H9 (cell line): ENCODE data around the gene FBXL16. TPM values are rescaled to one million over a fixed set of nuclear protein-coding genes. Genes with fewer than 3 reads are reported as not detected.

Experiments
- DNase-seq: peaks from one replicate; pipeline ENCODE4 v3.0.0-alpha.2; 2017
- H2AFZ ChIP-seq: one replicate; pipeline ENCODE4 v1.6.1; 2013; ENCODE audit warnings: mild to moderate bottlenecking, low read length, control low read depth, moderate library complexity
- H2AK5ac ChIP-seq: 2 replicates; pipeline ENCODE4 v1.6.1; 2013; ENCODE audit warnings: low read length, control low read depth, mixed read lengths; ENCODE audit not compliant: insufficient read length
- H2BK120ac ChIP-seq: one replicate; pipeline ENCODE4 v1.6.1; 2013; ENCODE audit warnings: low read depth, mild to moderate bottlenecking, low read length, control low read depth, inconsistent platforms; ENCODE audit not compliant: poor library complexity, severe bottlenecking
- H2BK12ac ChIP-seq: 2 replicates; pipeline ENCODE4 v1.6.1; 2013; ENCODE audit warnings: low read length, control low read depth, mixed read lengths, low read depth; ENCODE audit not compliant: insufficient read length
- H2BK15ac ChIP-seq: 2 replicates; pipeline ENCODE4 v1.6.1; 2013; ENCODE audit warnings: low read depth, low read length, control low read depth
- H2BK20ac ChIP-seq: one replicate; pipeline ENCODE4 v1.6.1; 2013; ENCODE audit warnings: low read depth, mild to moderate bottlenecking, low read length, control low read depth, inconsistent platforms; ENCODE audit not compliant: poor library complexity, severe bottlenecking
- H2BK5ac ChIP-seq: 2 replicates; pipeline ENCODE4 v1.6.1; 2013; ENCODE audit warnings: low read length, control low read depth, mixed read lengths; ENCODE audit not compliant: insufficient read length
- H3K14ac ChIP-seq: 2 replicates; pipeline ENCODE4 v1.6.1; 2013; ENCODE audit warnings: low read length, control low read depth; ENCODE audit not compliant: insufficient read depth
- H3K18ac ChIP-seq: 2 replicates; pipeline ENCODE4 v1.6.1; 2013; ENCODE audit warnings: low read depth, mild to moderate bottlenecking, mixed read lengths, low read length, control low read depth; ENCODE audit not compliant: insufficient read length
- H3K23ac ChIP-seq: 2 replicates; pipeline ENCODE4 v1.6.1; 2013; ENCODE audit warnings: low read length, control low read depth, mixed read lengths, low read depth; ENCODE audit not compliant: insufficient read length
- H3K23me2 ChIP-seq: 2 replicates; pipeline ENCODE4 v1.6.1; 2013; ENCODE audit warnings: low read depth, mild to moderate bottlenecking, mixed read lengths, low read length, control low read depth; ENCODE audit not compliant: insufficient read length, poor library complexity, severe bottlenecking
- H3K27ac ChIP-seq: 2 replicates; pipeline ENCODE4 v1.5.1; 2013; ENCODE audit warnings: low read length, control low read depth, mixed read lengths, low read depth; ENCODE audit not compliant: insufficient read length
- H3K27me3 ChIP-seq: 2 replicates; pipeline ENCODE4 v1.6.1; 2013; ENCODE audit warnings: low read length, control low read depth, inconsistent platforms; ENCODE audit not compliant: insufficient read depth
- H3K4ac ChIP-seq: 2 replicates; pipeline ENCODE4 v1.6.1; 2013; ENCODE audit warnings: low read depth, mild to moderate bottlenecking, control low read depth, inconsistent platforms, low read length, moderate library complexity
- H3K4me1 ChIP-seq: 2 replicates; pipeline ENCODE4 v1.6.1; 2013; ENCODE audit warnings: low read length, control low read depth, inconsistent platforms; ENCODE audit not compliant: insufficient read depth
- H3K4me2 ChIP-seq: 2 replicates; pipeline ENCODE4 v1.6.1; 2013; ENCODE audit warnings: low read length, control low read depth, mixed read lengths; ENCODE audit not compliant: insufficient read length, insufficient read depth
- H3K56ac ChIP-seq: 2 replicates; pipeline ENCODE4 v1.6.1; 2013; ENCODE audit warnings: low read depth, mild to moderate bottlenecking, mixed read lengths, low read length, control low read depth; ENCODE audit not compliant: insufficient read length
- H3K79me1 ChIP-seq: 2 replicates; pipeline ENCODE4 v1.6.1; 2013; ENCODE audit warnings: low read depth, mild to moderate bottlenecking, moderate library complexity, low read length, control low read depth, inconsistent platforms; ENCODE audit not compliant: insufficient read depth, poor library complexity, severe bottlenecking
- H3K79me2 ChIP-seq: 2 replicates; pipeline ENCODE4 v1.6.1; 2013; ENCODE audit warnings: low read length, control low read depth, inconsistent platforms; ENCODE audit not compliant: insufficient read depth
- H3K9ac ChIP-seq: 2 replicates; pipeline ENCODE4 v1.6.1; 2013; ENCODE audit warnings: low read length, control low read depth, mixed read lengths; ENCODE audit not compliant: insufficient read length; ENCODE audit errors: extremely low read depth
- H3K9me3 ChIP-seq: one replicate; pipeline ENCODE4 v1.6.1; 2013; ENCODE audit warnings: low read depth, low read length, inconsistent platforms; ENCODE audit not compliant: control insufficient read depth
- H3T11ph ChIP-seq: one replicate; pipeline ENCODE4 v1.6.1; 2013; ENCODE audit warnings: mild to moderate bottlenecking, low read length, control low read depth, inconsistent platforms
- H4K20me1 ChIP-seq: one replicate; pipeline ENCODE4 v1.6.1; 2013; ENCODE audit not compliant: control insufficient read depth, insufficient read length, insufficient read depth
- H4K5ac ChIP-seq: 2 replicates; pipeline ENCODE4 v1.6.1; 2013; ENCODE audit warnings: low read depth, mild to moderate bottlenecking, mixed read lengths, low read length, control low read depth; ENCODE audit not compliant: insufficient read length
- H4K8ac ChIP-seq: replicated peaks from 2 replicates; pipeline ENCODE4 v1.6.1; 2013; ENCODE audit warnings: low read length, control low read depth, mixed read lengths, low read depth; ENCODE audit not compliant: insufficient read length
- H4K91ac ChIP-seq: 2 replicates; pipeline ENCODE4 v1.6.1; 2013; ENCODE audit warnings: low read depth, mild to moderate bottlenecking, moderate library complexity, mixed read lengths, low read length, control low read depth; ENCODE audit not compliant: insufficient read length
- H3K27ac Mint-ChIP-seq, 3 experiments: 2 replicates in 2 of 3; 3 replicates in 1 of 3; pipeline ENCODE4 v1.8.0; 2020 to 2021; ENCODE audit warnings: mixed read lengths in 3 of 3, mild to moderate bottlenecking in 1 of 3, moderate library complexity in 1 of 3
- H3K27me3 Mint-ChIP-seq: 2 replicates; pipeline ENCODE4 v1.8.0; 2021; ENCODE audit warnings: low read depth, mild to moderate bottlenecking, moderate library complexity, mixed read lengths
- H3K36me3 Mint-ChIP-seq, 3 experiments: 2 replicates in 2 of 3; 3 replicates in 1 of 3; pipeline ENCODE4 v1.8.0; 2020 to 2021; ENCODE audit warnings: low read depth in 3 of 3, mixed read lengths in 3 of 3; ENCODE audit not compliant: insufficient read depth in 1 of 3
- H3K4me1 Mint-ChIP-seq, 2 experiments: 2 replicates each; pipeline ENCODE4 v1.8.0; 2020; ENCODE audit warnings: mixed read lengths in 2 of 2
- H3K4me3 Mint-ChIP-seq, 2 experiments: 2 replicates in 1 of 2; 3 replicates in 1 of 2; pipeline ENCODE4 v1.8.0; 2020 to 2021; ENCODE audit warnings: mild to moderate bottlenecking in 2 of 2, mixed read lengths in 2 of 2, moderate library complexity in 1 of 2
- H3K9me3 Mint-ChIP-seq, 2 experiments: 2 replicates in 1 of 2; 3 replicates in 1 of 2; pipeline ENCODE4 v1.8.0; 2020; ENCODE audit warnings: mild to moderate bottlenecking in 2 of 2, mixed read lengths in 2 of 2, moderate library complexity in 1 of 2
- WGBS: extraction: QIAGEN DNeasy Blood & Tissue Kit; methylation state at CpG from one replicate; pipeline ENCODE4 v1.1.7; 2013; ENCODE audit warnings: missing lambda C conversion rate, low lambda C conversion rate, mixed read lengths; ENCODE audit not compliant: insufficient read length; ENCODE audit errors: extremely low coverage; 5-methylcytosine and 5-hydroxymethylcytosine counted together
- total RNA-seq: library from RNA; stranded (reverse); gene quantifications from 2 replicates; pipeline ENCODE4 v1.2.1, GENCODE V29; 2021
- TF ChIP-seq, protein P1 (sequence below): fragments of 200-600 bp; sonication (generic); conservative IDR thresholded peaks from 3 replicates; pipeline ENCODE4 v1.8.0; 2021; ENCODE audit warnings: antibody characterized with exemption, mild to moderate bottlenecking

FBXL16 gene
- total RNA-seq, 1 experiment from 2014 or later: 9.6 TPM

DNA sequence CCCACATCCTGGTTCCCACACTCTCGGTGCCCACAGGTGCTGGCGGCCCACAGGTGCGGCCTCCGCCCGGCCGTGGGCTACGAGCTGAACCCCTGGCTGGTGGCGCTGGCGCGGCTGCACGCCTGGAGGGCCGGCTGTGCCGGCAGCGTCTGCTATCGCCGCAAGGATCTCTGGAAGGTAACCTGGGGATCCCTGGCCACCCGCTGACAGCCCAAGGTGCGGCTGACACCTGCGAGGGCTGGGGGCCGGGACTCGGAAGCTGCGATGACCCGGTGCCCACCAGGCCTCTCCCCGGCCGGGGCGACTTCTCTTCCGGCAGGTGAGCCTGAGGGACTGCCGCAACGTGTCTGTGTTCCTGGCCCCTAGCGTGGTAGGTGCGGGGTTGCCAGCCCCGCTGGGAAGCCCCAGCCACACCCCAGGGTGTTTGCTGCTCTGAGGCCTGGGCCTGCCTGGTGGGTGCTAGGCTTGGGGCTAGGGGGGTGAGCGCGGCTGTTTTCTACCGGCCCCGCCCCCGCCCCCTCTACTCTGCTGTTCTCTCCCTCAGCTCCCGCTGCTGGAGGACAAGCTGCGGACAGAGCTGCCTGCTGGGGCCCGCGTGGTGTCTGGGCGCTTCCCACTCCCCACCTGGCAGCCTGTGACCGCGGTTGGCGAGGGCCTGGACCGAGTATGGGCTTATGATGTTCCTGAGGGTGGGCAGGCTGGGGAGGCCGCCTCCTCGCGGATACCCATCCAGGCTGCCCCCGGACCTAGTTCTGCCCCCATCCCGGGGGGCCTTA, 16.4 kb upstream of the FBXL16 start:
- Histone ChIP-seq H4K20me1 (no peaks in the 10 kb centered on the region), H3K4ac (no peak overlapping the region), H3K4me2 (no peak overlapping the region), H2BK15ac (no peak overlapping the region), H4K5ac (no peak overlapping the region), H3K56ac (no peak overlapping the region), H2BK20ac (no peak overlapping the region), H3K14ac (no peak overlapping the region), H2BK120ac (no peak overlapping the region), H3K79me1 (no peaks in the 10 kb centered on the region), H2AFZ (no peak overlapping the region), H2AK5ac (no peak overlapping the region), H3K4me1 (no peaks in the 10 kb centered on the region), H4K8ac (no peak overlapping the region), H3K9ac (no peak overlapping the region), H2BK5ac (no peak overlapping the region), H3K79me2 (no peaks in the 10 kb centered on the region), H3T11ph (no peak overlapping the region), H3K9me3 (no peaks in the 10 kb centered on the region), H3K18ac (no peak overlapping the region), H3K23ac (no peak overlapping the region), H4K91ac (no peak overlapping the region), H3K23me2 (peaks cover 2% of the 10 kb centered on the region), H3K27ac (no peak overlapping the region), H2BK12ac (no peak overlapping the region), H3K27me3 (no peaks in the 10 kb centered on the region)
- H3K27me3 Mint-ChIP-seq: peaks cover 27% of the 10 kb centered on the region
- H3K4me1 Mint-ChIP-seq: peaks cover 8 to 18% of the 10 kb centered on the region in 2 experiments
- H3K4me3 Mint-ChIP-seq: peak overlapping the region in 1 of 2 experiments; percentile 29; a peak in 1 of 5 replicates
- H3K27ac Mint-ChIP-seq: no peak overlapping the region
- peaks cover 0 to 5% (median 3%) of the 10 kb centered on the region in 3 experiments; a peak in 1 of 7 replicates for H3K36me3 Mint-ChIP-seq
- WGBS: no CpG with 5 or more reads among the region's 51 CpGs
- TF ChIP-seq, protein P1, sequence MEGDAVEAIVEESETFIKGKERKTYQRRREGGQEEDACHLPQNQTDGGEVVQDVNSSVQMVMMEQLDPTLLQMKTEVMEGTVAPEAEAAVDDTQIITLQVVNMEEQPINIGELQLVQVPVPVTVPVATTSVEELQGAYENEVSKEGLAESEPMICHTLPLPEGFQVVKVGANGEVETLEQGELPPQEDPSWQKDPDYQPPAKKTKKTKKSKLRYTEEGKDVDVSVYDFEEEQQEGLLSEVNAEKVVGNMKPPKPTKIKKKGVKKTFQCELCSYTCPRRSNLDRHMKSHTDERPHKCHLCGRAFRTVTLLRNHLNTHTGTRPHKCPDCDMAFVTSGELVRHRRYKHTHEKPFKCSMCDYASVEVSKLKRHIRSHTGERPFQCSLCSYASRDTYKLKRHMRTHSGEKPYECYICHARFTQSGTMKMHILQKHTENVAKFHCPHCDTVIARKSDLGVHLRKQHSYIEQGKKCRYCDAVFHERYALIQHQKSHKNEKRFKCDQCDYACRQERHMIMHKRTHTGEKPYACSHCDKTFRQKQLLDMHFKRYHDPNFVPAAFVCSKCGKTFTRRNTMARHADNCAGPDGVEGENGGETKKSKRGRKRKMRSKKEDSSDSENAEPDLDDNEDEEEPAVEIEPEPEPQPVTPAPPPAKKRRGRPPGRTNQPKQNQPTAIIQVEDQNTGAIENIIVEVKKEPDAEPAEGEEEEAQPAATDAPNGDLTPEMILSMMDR: no peak
- DNase-seq: no peak
- H3K9me3 Mint-ChIP-seq: no peaks in the 10 kb centered on the region
